ENCODE data around the gene RAB11FIP4. TPM values are rescaled to one million over a fixed set of nuclear protein-coding genes. Genes with fewer than 3 reads are reported as not detected.

Gene RAB11FIP4
- total and polyA plus RNA-seq, 2 donors (not counting 3 experiments of a cell fraction or from before 2014, with no cell fraction given), result 0.08 to 0.38 TPM

- TF ChIP-seq EZH2 (IDR thresholded peaks at IDR 0.05; ENCODE audit: borderline replicate concordance, low read depth, low read length, severe bottlenecking) (no peak), JUN (IDR thresholded peaks at IDR 0.05; ENCODE audit: borderline replicate concordance, insufficient read depth, insufficient read length, low read depth) (no peak), POLR2AphosphoS5 (IDR thresholded peaks at IDR 0.05; ENCODE audit: insufficient read depth, low read depth, low read length) (no peak), GATA2 (IDR thresholded peaks at IDR 0.05; ENCODE audit: insufficient read depth, insufficient read length, low read depth, low read length) (no peak), FOS (IDR thresholded peaks at IDR 0.05; ENCODE audit: borderline replicate concordance, insufficient read depth, low read length) (no peak), POLR2A (IDR thresholded peaks at IDR 0.05; ENCODE audit: low read depth, low read length) (no peak), MYC (IDR thresholded peaks at IDR 0.05; ENCODE audit: low read depth, low read length) (no peak), CTCF (IDR thresholded peaks at IDR 0.05; ENCODE audit: extremely low read depth in 1 of 2, insufficient read depth in 1 of 2, low read depth in 1 of 2, low read length in 2 of 2) (no peak)
- TF ChIP-seq, protein P1, sequence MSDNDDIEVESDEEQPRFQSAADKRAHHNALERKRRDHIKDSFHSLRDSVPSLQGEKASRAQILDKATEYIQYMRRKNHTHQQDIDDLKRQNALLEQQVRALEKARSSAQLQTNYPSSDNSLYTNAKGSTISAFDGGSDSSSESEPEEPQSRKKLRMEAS (IDR thresholded peaks at IDR 0.05; ENCODE audit: insufficient read depth, insufficient read length), result no peak
- intact Hi-C loops (cut with micrococcal nuclease), result loop anchor here (2.0 kb wide), 1 partner anchor 292 kb away; no protein-coding TSS in a partner anchor
- Histone ChIP-seq H3K9me1 (replicated peaks; ENCODE audit: control insufficient read depth, extremely low read depth, insufficient read depth, low read length) (no peaks in the 10 kb centered on the region), H4K20me1 (replicated peaks; ENCODE audit: control insufficient read depth, extremely low read depth, insufficient read depth, low read length) (no peaks in the 10 kb centered on the region), H3K9me3 (replicated peaks; ENCODE audit: control insufficient read depth, insufficient read depth, low read length) (no peaks in the 10 kb centered on the region), H3K4me2 (ENCODE audit: insufficient read depth, low read length) (peak overlapping the region; percentile 53), H3K4me3 (replicated peaks in 1 of 3; ENCODE audit: insufficient read depth in 1 of 3, low read depth in 1 of 3, low read length in 3 of 3) (peak overlapping the region in 2 of 3 experiments; percentile 40 to 66), H3K9ac (replicated peaks; ENCODE audit: extremely low read depth, insufficient read depth, low read length) (no peak overlapping the region), H3K27ac (ENCODE audit: insufficient read depth, low read depth, low read length) (no peak overlapping the region), H3K27me3 (ENCODE audit: control insufficient read depth in 2 of 2, insufficient read depth in 2 of 2, low read length in 2 of 2) (peaks cover 0 to 4% of the 10 kb centered on the region in 2 experiments), H3K36me3 (ENCODE audit: control insufficient read depth in 2 of 2, extremely low read depth in 1 of 2, insufficient read depth in 2 of 2, low read length in 2 of 2) (no peaks in the 10 kb centered on the region), H3K79me2 (ENCODE audit: control insufficient read depth, insufficient read depth, low read length) (no peaks in the 10 kb centered on the region), H2AFZ (ENCODE audit: low read depth, low read length) (peak overlapping the region; percentile 52), H3K4me1 (ENCODE audit: control insufficient read depth, extremely low read depth, insufficient read depth, low read length) (peaks cover 3% of the 10 kb centered on the region)
- ChIA-PET CTCF (interaction anchor here (0.7 to 1.9 kb wide), 2 partner anchors 13 to 292 kb away, joined by 3 to 9 read pairs (median 4); no protein-coding TSS in a partner anchor), POLR2A (interaction anchor here (0.6 kb wide), 2 partner anchors 22 to 38 kb away, joined by 3 read pairs; no protein-coding TSS in a partner anchor)
- DNase-seq (ENCODE audit: low read depth, low spot score) (peak; percentile 28), FAIRE-seq (peak; percentile 46)
- BruUV-seq (replicated peaks), result no TSS peak
- dilution Hi-C loops (cut with MboI; ENCODE audit: extremely low pct_ligation_motif_present, low sequenced_read_pairs), result no loop called here
Observed at GRCh38 chr17:31550389-31551056, 159.0 kb downstream of the RAB11FIP4 start.
